HuH-7.5 (cell line): ENCODE data around the gene MYL7.
"Not testable (repeated sequence)": the region's sequence is repeated elsewhere in the genome, so short reads cannot be mapped to it uniquely, and the experiment has no call there.

Experiments used
- DNase-seq: peaks from one replicate; pipeline ENCODE4 v3.0.0; 2011; ENCODE audit warnings: low spot score

Gene MYL7, protein sequence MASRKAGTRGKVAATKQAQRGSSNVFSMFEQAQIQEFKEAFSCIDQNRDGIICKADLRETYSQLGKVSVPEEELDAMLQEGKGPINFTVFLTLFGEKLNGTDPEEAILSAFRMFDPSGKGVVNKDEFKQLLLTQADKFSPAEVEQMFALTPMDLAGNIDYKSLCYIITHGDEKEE

DNA sequence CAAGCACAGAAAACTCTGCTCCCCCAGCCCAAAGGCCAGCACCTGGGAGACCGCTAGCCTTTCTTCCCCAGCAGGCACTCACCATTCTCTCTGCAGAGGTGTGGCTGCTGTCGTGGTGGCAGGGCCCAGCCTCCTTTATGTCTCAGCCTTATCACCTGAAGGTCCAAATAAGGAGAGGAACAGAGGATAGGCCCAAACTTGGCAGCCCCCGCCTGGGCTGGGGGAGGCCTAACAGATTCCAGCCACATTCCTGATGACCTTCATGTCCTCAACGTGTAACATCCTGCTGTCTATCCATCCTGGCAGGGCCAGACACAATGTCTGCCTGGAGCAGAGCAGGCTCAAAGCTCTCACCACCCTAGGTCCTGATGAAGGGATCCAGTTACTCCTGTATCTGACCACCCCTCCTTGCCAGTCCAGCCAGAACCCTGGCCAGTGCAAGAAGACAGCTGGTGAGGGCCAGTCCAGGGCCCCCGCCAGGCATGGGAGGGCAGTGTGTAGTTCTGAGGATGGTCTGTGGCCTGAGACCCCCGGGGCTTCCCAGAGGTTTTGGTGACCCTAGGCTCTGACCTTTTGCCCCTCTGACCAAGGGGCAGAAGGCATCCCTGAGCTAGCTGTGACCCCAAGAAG, at the start of gene MYL7:
MYL7 (minus strand) TSS at position 112 of the 630 bp plus-strand sequence; CDS start at position 85, 27 bp downstream.
- DNase-seq, result no peak

DNA sequence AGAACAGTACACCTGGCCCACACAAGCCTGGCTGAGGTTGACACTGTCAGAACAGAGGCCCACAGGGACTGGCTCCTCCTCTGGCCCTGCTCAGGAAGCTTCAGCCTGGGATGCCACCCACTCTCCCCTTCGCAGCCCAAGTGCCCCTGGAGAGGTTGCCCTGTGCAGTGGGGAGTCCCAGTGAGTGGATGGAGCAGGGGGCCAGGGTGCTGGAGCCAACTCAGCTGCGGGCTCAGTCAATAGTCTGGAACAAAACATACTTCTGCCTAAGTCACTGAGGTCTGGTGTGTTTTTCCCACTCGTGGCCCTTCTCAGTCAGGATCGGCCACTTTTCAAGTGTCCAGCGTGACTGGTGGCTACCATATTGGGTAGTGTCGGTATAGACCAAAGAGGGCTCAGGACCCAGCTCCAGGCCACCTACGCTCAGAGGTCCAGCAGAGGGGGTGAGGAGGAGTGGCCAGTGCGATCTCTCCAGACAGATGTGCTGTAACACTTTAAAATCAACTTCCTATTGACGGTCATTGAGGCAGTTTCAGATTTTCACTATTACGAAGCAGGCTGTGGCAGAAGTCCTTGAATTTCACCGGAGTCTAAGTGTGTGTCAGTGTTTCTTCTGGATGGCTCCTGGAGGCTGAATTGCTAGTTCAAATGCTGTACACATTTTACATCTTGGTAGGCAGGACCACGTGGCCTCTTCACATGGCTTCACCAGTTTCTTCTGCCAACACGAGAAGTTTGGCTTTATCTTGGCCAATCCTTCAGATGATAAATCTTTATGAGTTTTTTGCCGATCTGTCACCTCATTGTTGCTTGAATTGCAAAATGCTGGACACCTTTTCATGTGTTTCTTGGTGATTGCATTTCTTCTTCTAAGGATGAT, 49.1 kb upstream of the MYL7 start:
- no peak for DNase-seq

DNA sequence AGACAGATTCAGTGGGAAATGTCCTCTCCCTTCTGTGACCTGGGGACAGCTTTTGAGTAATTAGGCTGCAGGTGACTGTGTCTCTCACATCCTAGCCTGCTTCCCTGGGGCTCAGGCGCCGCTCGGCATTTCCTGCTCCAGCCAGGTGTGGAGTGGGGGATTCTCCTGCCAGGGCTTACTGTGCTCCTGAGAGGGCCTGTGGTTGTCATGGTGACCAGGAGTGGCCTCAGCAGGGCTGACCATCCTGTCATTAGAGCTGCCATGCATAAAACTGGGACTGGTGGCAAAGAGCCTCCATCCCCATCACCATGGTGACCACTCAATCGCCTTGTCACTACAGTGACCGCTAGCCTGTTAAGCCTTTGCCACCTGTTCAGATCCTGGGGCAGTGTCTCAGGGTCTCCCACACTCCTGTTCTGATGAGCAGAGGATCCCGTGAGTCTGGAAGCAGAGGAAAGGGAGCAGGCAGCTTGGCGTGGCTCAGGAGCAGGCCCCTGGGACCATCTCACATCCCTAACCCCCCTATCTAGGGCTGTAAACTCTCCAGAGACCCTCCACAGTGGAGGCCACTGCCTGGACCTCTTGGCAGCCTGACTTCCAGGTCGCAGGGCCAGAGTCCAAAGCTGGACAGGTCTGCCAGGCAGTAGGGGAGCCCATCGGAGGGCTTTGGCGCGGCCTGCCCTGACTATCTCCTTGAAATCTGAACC, 48.3 kb upstream of the MYL7 start, which contains the start of gene GCK:
GCK (minus strand) TSS at position 154 of the 707 bp plus-strand sequence. CDS start 486 bp downstream, outside the sequence.
- DNase-seq, result no peak

DNA sequence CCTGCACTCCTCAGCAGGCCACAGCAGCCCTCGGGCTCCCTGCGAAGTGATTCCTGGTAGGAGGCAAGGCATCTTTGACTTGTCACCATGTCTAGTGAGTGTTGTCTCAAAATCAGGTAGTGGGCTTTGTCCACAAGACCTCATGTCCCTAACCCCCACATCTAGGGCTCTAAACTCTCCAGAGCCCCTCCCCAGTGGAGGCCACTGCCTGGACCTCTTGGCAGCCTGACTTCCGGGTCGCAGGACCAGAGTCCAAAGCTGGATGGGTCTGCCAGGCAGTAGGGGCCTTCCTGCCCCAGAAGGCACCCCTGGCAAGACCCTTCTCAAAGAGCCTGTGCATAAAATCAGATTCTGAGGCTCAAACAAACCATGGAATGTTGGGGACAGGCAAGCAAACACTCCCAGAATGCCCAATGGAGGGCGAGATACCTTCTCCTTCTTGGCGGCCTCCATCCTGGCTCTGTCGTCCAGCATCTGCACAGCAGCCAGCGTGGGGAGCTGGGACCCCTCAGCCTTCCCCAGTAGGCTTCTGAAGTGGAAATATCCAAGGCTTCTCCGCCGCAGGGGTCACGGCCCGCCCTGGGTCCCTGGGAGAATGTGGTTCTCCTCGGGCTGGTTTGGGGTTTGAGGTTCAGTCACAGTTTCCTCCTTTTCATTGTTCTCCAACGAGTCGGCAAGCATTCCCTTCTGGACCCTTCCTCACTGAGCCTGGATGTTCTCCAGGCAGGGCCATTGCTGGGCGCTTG, 47.5 kb upstream of the MYL7 start:
- no peak for DNase-seq

DNA sequence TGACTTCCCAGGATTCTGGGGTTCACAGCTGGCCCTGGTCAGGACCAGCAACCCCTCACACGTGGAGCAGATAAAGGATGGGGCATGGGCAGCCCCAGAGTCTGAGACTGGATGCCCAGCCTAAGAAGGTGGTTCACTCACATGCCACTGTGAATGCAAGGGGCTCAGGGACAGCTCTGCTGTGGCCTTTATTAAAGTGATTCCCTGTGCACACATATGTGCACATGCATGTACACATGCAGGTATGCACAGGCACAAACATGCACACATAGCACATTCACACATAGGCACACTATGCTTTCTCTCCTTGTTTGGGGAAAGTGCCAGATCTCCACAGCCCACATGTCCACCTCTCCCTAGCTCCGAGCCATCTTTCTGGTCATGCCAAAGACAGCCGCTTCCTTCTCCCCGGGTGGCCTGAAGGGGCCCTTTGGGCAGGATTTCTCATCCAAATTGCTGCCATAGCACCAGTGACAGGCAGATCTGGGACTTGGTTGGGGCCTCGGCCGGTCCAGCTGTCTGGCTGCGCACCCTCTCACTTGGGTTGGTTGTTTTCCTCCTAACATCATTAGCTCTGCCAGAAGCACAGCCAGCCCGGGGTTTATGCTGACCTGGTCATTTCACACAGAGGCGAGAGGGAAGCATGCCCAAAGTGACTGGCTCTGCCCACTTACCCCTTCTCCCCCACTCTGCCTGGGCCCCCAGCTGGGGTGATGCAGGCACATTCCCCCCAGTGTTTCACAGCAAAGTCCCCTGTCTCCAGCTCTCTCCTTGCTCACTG, 46.7 kb upstream of the MYL7 start:
- DNase-seq, result no peak

DNA sequence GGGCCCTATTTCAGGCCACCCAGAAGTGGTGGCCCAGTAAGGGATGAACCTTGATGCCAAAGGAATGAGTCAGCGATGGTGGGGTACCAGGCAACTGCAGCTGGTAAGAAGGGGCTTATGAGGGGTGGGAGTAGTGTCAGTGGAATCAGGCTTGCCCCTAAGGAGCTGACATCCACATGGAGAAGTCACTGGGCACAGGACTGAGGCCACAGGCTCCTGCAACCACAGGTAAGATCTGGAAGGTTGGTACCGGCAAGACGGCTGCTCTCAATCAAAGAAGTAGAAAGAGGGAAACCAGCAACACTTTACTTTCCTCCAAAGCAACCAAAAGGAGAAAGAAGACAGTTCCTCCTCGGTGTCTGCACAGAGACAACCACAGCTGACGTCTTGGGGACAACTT, 45.6 kb upstream of the MYL7 start:
- DNase-seq, result no peak

DNA sequence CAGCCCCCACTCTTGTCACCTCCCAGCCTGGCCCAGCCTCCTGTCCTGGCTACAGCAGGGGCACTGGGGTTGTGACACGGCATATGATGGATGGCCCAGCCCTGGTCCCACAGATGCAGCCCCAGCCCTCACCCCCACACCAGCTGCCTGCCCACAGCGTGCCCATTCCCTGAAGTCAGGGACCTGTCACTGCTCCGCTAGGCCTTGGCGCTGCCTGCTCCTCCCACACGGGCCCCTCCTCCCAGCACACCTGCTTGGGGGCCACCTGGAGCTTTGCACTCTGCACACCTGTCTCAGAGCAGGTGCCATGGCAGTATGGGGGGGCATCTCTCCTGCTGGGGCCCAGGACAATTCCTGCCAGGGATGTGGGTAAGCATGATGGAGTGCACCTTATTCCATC, 44.6 kb upstream of the MYL7 start:
- DNase-seq, result no peak

DNA sequence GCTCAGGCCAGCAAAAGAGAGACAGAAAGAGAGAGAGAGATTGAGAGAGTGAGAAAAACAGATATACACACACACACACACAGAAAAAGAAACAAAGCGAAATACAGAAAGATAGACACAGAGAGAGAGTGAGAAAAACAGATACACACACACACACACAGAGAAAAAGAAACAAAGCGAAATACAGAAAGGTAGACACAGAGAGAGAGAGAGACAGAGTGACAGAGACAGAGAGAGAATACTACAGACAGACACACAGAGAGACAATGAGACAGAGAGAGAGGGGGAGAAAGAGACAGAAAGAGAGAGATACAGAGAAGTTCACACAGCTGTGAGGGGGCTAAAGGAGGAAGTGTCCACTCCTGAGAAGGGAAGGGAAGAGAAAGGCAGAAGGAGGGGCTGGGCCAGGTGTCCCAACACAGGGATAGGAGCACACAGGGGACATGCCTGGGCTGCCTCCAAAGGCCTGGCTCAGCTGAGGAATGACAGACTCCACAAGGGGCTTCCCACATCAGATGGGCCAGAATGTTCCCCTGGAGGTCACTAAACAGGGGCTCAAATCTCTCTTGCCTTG, 43.8 kb upstream of the MYL7 start:
- no peak for DNase-seq

DNA sequence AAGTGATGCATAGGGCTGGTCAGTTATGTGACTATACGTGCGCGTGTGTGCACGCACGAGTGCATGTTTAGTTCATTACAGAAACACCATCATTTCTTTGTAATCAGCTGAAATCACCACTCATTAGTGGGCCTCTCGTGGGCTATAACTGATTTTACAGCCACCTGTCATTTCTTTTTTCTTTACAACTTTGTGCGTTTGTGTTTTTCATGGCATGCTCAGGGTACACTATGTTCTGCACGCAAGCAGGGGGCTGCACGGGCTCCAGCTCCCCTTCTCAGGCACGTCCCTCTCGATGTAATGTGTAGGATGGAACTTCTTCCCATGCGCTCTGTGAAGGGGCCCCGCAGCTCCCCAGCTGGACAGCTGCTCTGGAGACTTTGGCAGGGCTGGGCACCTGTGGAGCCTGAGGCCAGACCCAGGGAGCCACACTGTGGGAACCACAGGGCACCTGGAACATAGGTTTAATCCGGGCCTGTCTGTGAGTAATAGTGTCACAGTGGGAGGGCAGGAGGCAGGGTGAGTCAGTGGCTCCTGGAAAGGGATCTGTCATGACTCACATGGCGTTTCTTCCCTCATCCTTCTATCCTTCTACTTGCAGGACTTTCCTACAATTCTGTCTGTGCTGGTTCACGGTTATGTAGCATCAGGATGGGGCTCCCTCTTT, 43.2 kb upstream of the MYL7 start:
- no peak for DNase-seq

DNA sequence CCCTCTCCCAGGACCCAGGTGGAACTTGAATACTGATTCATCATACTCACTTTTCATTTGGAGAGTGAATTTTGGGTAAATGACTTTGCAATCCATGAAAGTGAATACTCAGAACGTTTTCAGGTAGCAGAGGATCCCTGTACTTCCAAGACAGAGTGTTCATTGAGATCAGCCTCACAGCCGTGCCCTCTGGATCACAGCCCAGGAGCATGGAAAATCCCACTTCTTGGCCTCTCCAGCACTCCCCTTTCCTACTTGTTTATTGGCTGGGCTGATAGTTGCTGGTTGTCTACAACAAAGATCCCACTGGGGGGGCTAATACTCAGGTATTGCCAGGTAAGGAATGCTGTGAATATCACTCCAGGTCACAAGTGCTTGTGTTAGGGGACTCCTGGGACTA, 42.3 kb upstream of the MYL7 start:
- no peak for DNase-seq

DNA sequence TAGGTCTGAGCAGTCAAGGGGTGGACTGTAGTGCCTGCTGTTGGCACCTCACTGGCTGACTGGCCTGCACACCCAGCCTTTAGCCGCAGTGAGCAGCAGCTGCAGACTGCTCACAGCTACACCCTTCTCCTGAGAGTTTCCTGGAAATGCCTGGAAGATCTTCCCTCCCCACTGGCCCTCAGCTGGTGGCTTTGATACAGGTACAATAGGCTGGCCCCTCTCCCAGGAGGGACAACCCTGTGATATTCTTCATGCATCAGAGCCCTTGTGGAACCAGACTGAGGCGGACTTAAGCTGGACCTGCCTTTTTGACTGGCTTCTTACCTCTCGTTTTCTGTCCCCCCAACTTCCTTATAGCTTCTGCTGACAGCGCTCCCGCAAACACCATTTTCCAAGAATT, 41.7 kb upstream of the MYL7 start:
- DNase-seq, result no peak

DNA sequence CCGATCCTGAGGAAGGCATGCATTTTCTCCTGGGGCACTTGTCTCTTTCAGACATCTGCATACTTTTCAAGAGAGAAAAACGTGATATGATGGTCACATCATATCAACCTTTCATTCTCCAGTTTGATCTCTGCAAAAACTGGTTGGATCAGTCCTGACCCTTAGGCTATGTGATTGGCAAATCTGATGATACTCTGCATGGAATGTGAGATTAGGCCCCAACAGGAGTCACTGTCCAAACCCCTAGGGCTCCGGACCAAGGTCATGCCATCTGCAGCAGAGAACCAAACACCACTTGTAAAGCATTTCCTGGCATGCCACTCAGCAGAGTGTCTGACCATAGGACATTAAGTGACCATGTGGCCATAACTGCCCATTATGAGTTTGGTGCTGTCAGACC, 39.5 kb upstream of the MYL7 start:
- no peak for DNase-seq

DNA sequence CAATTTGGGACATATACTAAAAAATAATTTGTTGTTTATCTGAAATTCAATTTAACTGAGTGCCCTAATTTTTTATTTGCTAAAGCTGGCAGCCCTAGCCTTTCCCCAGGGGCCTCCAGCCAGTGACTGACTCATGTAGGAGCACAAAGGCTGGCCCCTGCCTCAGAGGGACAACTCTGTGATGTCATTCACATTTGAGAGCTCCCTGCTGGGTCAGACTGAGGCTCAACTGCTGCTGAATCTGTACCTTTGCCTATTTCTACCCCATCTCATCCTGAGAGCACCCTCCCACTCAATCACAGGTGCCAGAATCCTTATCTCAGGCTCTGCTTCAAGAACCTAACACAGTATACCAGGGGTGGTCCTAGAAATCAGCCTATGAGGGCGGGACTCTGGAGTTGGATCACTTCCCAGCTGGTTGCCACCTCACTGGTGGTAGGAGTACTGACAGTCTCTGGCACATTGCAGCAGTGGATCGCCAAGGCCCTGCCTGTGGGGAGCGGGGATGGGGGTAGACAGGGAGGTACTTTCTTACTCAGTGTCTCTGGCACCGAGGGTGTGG, 36.5 kb upstream of the MYL7 start:
- no peak for DNase-seq

DNA sequence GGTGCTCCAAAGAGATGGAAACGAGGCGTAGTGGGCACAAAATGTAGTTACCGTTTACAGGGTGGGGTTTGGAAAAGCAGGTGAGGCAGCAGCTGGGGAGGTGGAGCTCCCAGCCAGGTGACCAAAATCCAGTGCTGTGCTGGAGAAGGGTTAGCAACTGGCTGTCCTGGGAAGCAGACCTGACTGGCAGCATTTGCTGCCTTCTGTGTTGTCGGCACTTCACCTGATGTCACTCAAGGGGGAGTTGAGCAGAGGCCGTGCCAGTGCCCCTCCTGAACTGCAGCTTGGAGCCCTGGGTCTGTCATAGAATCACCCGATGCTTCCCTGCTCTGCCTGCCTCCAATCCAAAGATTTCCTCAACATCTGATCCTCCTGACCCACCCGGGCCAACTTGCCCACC, 35.4 kb upstream of the MYL7 start:
- DNase-seq, result no peak

DNA sequence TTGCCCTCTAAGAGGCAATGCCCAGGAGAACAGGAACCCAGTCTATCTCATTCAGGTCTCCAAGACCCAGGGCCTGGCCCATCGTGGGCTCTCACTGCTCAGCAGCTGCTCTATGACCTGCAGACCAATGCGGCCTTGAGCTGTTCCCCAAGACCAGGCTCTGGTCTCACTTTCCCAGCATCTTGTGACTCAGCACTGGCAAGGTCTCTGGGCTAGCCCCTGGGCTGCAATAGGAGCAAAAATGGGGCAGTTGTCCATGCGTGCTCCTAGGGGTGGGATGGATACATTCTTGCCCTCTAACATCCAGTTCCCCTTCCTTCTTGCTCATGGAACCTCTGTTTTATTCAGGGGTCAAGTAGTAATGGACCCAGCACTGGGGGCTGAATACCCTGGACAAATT, 34.6 kb upstream of the MYL7 start:
- DNase-seq, result no peak

DNA sequence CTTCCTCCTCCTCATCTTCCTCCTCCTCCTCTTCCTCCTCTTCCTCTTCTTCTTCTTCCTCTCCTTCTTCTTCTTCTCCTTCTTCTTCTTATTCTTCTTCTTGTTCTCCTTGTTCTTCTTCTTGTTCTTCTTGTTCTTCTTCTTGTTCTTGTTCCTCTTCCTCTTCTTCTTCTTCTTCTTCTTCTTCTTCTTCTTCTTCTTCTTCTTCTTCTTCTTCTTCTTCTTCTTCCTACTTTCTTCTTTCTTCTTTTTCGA, 33.5 kb upstream of the MYL7 start:
- DNase-seq, result not testable (repeated sequence)

DNA sequence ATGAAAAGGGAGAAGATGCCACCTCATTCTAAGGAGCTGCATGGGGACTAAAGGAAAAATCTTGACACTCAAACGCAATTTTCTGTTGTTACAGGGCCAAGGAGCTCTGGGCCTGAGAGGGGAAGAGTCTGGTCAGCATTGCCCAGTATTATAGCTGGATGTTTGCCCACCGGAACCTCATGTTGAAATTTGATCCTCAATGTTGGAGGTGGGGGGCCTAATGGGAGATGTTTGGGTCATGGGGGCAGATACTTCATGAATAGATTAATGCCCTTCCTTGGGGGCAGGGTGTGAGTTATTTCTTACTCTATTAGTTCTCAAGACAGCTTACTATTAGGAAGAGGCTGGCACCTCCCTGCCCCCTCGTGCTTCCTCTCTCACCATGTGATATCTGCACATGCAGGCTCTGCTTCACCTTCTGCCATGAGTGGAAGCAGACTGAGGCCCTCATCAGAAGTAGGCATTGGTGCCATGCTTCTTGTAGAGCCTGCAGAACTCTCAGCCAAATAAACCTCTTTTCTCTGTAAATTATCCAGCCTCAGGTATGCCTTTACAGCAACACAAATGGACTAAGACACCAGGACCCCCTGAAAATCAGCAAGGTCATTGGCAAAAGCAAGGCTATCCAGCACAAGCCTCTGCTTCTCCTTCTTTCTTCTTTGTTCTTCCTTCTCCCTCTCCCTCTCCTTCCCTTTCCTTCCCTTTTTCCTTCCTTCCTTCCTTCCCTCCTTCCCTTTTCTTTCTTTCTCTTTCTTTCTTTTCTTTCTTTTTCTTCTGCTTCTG, 33.0 kb upstream of the MYL7 start:
- no peak for DNase-seq

DNA sequence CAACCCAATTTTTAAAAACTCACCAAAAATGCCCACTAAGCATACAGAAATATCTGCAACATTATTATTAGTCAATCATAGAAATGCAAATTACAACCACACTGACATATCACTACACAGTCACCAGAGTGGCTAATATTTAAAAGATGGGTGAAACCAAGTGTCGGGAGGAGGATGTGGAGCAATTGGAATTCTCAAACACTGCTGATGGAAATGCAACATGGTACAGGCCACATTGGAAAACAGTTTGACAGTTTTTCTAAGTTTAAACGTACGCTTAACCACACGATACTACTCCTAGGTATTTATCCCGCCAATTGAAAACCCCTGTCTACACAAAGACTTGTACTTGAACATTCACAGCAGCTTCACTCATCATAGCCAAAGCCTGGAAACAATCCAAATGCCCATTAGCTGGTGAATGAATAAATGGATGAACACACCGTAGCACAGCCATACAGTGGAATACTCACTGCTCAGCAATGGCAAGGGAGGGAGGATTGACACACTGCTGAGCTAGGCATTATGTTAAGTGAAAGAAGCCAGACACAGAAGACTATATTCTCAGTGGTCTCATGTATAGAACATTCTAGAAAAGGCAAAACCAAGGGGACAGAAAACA, 31.8 kb upstream of the MYL7 start:
- DNase-seq, result no peak

DNA sequence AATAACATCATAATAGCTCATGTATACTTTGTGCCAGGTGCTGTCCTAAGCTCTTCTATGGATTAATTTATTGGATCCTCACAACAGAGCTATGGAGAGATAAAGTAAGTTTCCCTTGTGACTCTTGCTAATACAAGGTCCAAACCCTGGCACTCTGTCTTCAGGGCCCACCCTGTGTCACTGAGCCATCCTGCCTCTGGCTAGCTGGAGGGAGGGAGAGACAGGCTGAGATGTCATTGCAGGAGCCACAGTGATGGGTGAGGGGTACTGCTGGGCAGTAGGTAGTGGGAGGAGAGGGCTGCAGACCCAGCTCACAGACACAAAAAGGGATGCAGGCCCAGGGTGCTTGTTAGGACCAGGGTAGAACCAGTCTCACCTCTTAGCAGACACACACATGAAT, 31.2 kb upstream of the MYL7 start:
- no peak for DNase-seq
